ENCODE measurements around the gene NUDT5.

Gene NUDT5

DNA sequence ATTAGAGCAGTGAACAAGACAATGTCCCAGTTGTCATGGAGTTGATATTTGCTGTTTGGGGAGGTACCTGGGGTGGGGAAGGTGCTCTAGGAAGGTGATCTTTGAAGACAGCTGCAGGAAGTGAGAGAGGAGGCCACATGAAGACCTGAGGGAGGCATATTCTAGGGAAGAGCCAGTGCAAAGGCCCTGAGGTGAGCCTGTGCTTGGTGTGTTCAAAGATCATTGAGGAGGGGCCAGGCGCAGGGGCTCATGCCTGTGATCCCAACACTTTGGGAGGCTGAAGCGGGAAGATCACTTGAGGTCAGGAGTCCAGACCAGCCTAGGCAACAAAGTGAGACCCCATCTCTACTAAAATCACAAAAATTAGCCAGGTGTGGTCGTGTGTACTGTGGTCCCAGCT lies 51.2 kb downstream of the NUDT5 start:
- Histone ChIP-seq H3K9ac (ENCODE audit: low read length) (no peak overlapping the region), H3K36me3 (ENCODE audit: control insufficient read depth, insufficient read depth, low read length) (peaks cover 11% of the 10 kb centered on the region)

DNA sequence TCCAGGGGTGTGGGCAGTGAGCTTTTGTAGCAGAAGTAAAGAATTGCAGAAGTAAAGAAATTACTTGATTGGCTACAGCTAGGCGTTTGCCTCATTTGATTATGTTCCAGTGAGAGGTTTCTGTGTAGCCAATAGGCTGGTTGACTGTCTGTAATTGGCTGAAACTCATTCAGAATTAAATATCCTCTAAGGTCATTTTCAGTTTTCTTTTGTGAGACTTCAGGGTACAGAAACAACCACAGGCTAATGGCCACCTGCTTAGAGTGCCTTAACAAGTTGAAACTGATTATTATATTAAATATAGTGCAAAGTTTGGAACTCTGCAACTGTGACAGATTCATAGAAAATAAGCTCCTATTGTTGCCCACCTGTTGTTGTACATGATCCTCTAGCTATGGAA lies 55.7 kb downstream of the NUDT5 start:
- Histone ChIP-seq H3K9ac (ENCODE audit: low read length) (no peak overlapping the region), H3K27ac (ENCODE audit: low read depth, low read length) (no peak overlapping the region), H3K4me3 (ENCODE audit: low read length) (no peak overlapping the region), H3K4me1 (ENCODE audit: control insufficient read depth, insufficient read depth, low read length) (no peaks in the 10 kb centered on the region), H3K27me3 (ENCODE audit: control insufficient read depth, insufficient read depth, low read length) (no peaks in the 10 kb centered on the region), H3K36me3 (ENCODE audit: control insufficient read depth, insufficient read depth, low read length) (peaks cover 11% of the 10 kb centered on the region)

More for the DNA sequence above, 51.2 kb downstream of the NUDT5 start:
- no peak overlapping the region for H3K4me3 ChIP-seq (ENCODE audit: low read length)
- no peak overlapping the region for H3K27ac ChIP-seq (ENCODE audit: low read depth, low read length)
- no peaks in the 10 kb centered on the region for H3K4me1 ChIP-seq (ENCODE audit: control insufficient read depth, insufficient read depth, low read length)
- H3K27me3 ChIP-seq (ENCODE audit: control insufficient read depth, insufficient read depth, low read length): no peaks in the 10 kb centered on the region

DNA sequence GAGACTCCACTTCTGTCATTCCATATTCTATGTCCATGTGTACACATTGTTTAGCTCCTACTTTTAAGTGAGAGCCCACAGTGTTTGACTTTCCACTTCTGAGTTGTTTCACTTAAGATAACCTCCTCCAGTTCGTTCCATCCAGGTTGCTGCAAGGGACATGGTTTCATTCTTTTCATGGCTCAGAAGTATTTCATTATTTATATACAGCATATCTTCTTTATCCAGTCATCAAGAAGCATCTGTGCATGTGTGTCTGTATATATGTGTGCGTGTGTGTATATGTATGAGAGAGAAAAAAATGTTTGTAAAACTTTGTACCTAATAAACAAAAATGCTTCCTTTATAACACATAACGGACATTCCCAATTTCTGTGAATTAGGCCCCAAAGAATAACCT lies 60.1 kb downstream of the NUDT5 start:
- no peak overlapping the region for H3K27ac ChIP-seq (ENCODE audit: low read depth, low read length)

DNA sequence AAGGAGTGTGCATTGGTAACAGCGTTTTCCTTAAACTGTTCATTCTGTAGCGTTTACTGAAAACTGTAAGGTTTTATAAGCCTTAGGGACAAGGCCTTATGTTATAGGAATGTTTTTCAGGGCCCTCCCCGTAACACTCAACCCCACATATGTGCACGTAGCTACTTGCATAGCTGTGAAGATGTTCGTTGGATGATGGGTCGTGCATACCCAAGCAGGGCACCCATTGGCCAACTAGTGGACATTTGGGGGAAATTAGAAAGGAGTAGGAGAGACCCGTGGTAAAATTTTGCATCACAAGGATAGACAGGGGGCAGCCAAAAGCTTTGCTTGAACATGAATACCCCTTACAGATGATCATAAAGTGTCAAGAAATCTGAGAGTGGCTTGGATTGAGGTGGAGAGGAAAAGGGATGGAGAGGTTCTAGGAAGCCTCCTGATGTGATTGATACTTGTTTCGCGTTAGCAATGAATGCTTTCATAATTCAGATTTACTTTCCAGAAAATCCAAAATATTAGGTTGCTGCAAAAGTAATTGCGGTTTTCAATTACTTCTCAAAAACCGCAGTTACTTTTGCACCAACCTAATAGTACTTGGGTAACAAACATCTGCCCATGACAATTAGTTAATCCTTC lies 65.3 kb downstream of the NUDT5 start:
- Histone ChIP-seq H3K4me3 (ENCODE audit: low read length) (peak overlapping the region; percentile 78), H3K36me3 (ENCODE audit: control insufficient read depth, insufficient read depth, low read length) (peaks cover 2% of the 10 kb centered on the region), H3K27ac (ENCODE audit: low read depth, low read length) (peak overlapping the region; percentile 81), H3K4me1 (ENCODE audit: control insufficient read depth, insufficient read depth, low read length) (peaks cover 2% of the 10 kb centered on the region), H3K9ac (ENCODE audit: low read length) (no peak overlapping the region), H3K27me3 (ENCODE audit: control insufficient read depth, insufficient read depth, low read length) (no peaks in the 10 kb centered on the region)

More for the DNA sequence above, 60.1 kb downstream of the NUDT5 start:
- H3K36me3 ChIP-seq (ENCODE audit: control insufficient read depth, insufficient read depth, low read length): peaks cover 2% of the 10 kb centered on the region
- no peak overlapping the region for H3K4me3 ChIP-seq (ENCODE audit: low read length)
- H3K4me1 ChIP-seq (ENCODE audit: control insufficient read depth, insufficient read depth, low read length): no peaks in the 10 kb centered on the region
- H3K9ac ChIP-seq (ENCODE audit: low read length): no peak overlapping the region
- H3K27me3 ChIP-seq (ENCODE audit: control insufficient read depth, insufficient read depth, low read length): no peaks in the 10 kb centered on the region

DNA sequence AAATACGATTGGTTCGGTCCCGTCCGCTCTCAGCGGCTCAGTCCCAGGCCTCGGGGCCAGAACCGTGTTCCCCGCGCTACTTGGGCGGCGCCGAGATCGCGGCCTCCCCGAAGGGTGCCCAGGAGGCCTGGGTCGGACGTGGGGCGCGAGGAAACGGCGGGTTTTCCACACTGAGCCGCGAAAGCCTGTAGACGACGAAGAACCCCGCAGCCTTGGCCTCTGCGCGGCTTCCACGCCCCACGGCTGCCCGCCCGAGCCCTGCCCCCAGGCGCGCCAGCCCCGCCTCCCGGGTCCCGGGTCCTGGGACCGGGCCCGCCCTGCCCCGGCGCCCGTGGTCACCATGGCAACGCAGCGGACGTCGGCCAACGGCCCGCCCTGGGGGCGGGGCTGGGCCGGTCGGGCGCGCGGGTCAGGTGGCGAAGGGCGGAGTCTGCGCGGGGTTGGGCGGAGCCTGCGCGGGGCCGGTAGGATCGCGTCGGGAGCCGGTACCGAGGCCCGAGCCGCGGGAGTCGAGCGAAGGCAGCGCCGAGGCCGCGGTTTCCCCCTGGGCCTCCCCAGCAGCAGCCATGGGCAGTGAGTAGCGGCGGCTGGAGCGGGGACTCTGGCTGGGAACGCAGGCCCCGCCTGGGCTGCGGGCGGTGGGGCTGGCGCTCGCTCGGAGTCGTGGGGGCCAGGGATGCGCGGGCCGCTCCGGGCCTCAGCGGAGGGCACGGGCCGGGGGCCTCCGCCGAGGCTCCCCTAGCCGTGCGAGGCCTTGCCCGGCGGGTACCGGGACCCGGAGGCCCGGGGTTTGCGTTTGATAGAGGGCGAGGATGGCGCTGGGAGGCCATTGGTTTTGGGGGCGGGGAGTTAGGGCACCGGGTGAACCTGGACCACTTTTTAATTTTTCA lies 66.2 kb downstream of the NUDT5 start, which contains the start of gene SEC61A2:
SEC61A2 (plus strand) TSS at position 456 of the 890 bp plus-strand sequence; CDS start at position 567, 111 bp downstream.
- no peaks in the 10 kb centered on the region for H3K27me3 ChIP-seq (ENCODE audit: control insufficient read depth, insufficient read depth, low read length)
- H3K27ac ChIP-seq (ENCODE audit: low read depth, low read length): peak within 1 kb of the TSS; percentile 93
- peaks cover 2% of the 10 kb centered on the region for H3K36me3 ChIP-seq (ENCODE audit: control insufficient read depth, insufficient read depth, low read length)
- peaks cover 2% of the 10 kb centered on the region for H3K4me1 ChIP-seq (ENCODE audit: control insufficient read depth, insufficient read depth, low read length)
- H3K4me3 ChIP-seq (ENCODE audit: low read length): peak within 1 kb of the TSS; percentile 89
- peak within 1 kb of the TSS; percentile 77 for H3K9ac ChIP-seq (ENCODE audit: low read length)

DNA sequence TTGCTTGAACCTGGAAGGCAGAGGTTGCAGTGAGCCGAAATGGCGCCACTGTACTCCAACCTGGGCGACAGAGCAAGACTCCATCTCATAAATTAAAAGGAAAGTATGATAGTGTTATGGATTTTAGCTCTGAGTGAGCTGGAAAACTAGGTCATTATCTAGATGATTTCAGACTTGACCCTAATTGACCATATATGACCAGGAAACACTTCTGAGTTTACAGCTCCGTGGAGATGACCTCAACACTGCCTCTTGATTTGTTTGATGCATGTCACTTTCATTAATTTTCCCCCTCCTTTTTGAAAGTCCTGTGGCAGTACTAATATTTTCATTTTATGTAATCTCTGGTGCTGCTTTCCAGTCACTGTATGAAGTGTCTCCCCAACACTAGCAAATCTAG lies 74.0 kb downstream of the NUDT5 start:
- H3K36me3 ChIP-seq (ENCODE audit: control insufficient read depth, insufficient read depth, low read length): no peaks in the 10 kb centered on the region
- no peaks in the 10 kb centered on the region for H3K4me1 ChIP-seq (ENCODE audit: control insufficient read depth, insufficient read depth, low read length)
- no peaks in the 10 kb centered on the region for H3K27me3 ChIP-seq (ENCODE audit: control insufficient read depth, insufficient read depth, low read length)
- H3K27ac ChIP-seq (ENCODE audit: low read depth, low read length): no peak overlapping the region
- H3K9ac ChIP-seq (ENCODE audit: low read length): no peak overlapping the region
- no peak overlapping the region for H3K4me3 ChIP-seq (ENCODE audit: low read length)

All from rectal smooth muscle tissue (tissue), 1 donor.